Esophagus muscularis mucosa (tissue), 4 donors: ENCODE measurements around the gene CCDC195. TPM values are rescaled to one million over a fixed set of nuclear protein-coding genes. Genes with fewer than 3 reads are reported as not detected.

Experiments used
- DNase-seq: peaks from one replicate; pipeline ENCODE4 v3.0.0-alpha.2; 2017; ENCODE audit errors: extremely low spot score
- H3K27ac ChIP-seq, 4 donors: fragments of 200-600 bp; sonication (generic); replicated peaks in 1 of 4; 1 replicate in 3 of 4; 2 replicates in 1 of 4; pipeline ENCODE4 v1.5.1; 2016 to 2019; ENCODE audit warnings: mild to moderate bottlenecking in 1 of 4
- H3K27me3 ChIP-seq, 4 donors: fragments of 200-600 bp; sonication (generic); one replicate each; pipeline versions ENCODE4 v1.5.1 to v1.6.0; 2016 to 2019
- H3K36me3 ChIP-seq, 4 donors: fragments of 200-600 bp; sonication (generic); one replicate each; pipeline ENCODE4 v1.5.1; 2016 to 2019
- H3K4me1 ChIP-seq, 4 donors: fragments of 200-600 bp; sonication (generic); one replicate each; pipeline ENCODE4 v1.5.1; 2016 to 2019
- H3K4me3 ChIP-seq, 4 donors: fragments of 200-600 bp; sonication (generic); 1 replicate in 2 of 4; 2 replicates in 2 of 4; pipeline ENCODE4 v1.5.1; 2016 to 2019; ENCODE audit warnings: mild to moderate bottlenecking in 4 of 4, moderate library complexity in 1 of 4
- H3K9me3 ChIP-seq, 4 donors: fragments of 200-600 bp; sonication (generic); 1 replicate in 3 of 4; 2 replicates in 1 of 4; pipeline ENCODE4 v1.5.1; 2016 to 2019
- EP300 ChIP-seq: sonication (generic); formaldehyde crosslinking; IDR thresholded peaks from one replicate; pipeline ENCODE4 v1.6.1; 2017; ENCODE audit warnings: antibody characterized with exemption
- POLR2A ChIP-seq: fragments of 450-650 bp; IDR thresholded peaks from one replicate; pipeline ENCODE4 v1.6.1; 2017; ENCODE audit warnings: antibody characterized with exemption, moderate library complexity, mild to moderate bottlenecking, low read depth
- POLR2AphosphoS5 ChIP-seq, 2 donors: sonication (generic); formaldehyde crosslinking; IDR thresholded peaks; one replicate each; pipeline ENCODE4 v1.6.1; 2017; ENCODE audit warnings: antibody characterized with exemption in 2 of 2
- WGBS: methylation state at CpG from one replicate; pipeline ENCODE4 v1.1.5; 2018; 5-methylcytosine and 5-hydroxymethylcytosine counted together
- intact Hi-C: fragments of 100-400 bp; cut with DNase I; formaldehyde crosslinking; loops from one replicate; pipeline ENCODE4 v1.15.1; 2023
- total RNA-seq, 4 donors: library from RNA; depleted of rRNA; stranded (reverse); fragments of >200 nt; gene quantifications; one replicate each; pipeline versions ENCODE4 v1.1.0 to v1.2.1, GENCODE V29; 2016
- TF ChIP-seq, protein P1 (sequence below), 3 experiments: fragments of 200-600 bp in 2 of 3; fragments of 450-650 bp in 1 of 3; sonication (generic) in 2 of 3; IDR thresholded peaks; one replicate each; pipeline ENCODE4 v1.5.1; 2017 to 2019; ENCODE audit warnings: antibody characterized with exemption in 3 of 3, mild to moderate bottlenecking in 2 of 3, moderate library complexity in 1 of 3

The CCDC195 gene
- total RNA-seq, 4 donors from 2014 or later: not detected

DNA sequence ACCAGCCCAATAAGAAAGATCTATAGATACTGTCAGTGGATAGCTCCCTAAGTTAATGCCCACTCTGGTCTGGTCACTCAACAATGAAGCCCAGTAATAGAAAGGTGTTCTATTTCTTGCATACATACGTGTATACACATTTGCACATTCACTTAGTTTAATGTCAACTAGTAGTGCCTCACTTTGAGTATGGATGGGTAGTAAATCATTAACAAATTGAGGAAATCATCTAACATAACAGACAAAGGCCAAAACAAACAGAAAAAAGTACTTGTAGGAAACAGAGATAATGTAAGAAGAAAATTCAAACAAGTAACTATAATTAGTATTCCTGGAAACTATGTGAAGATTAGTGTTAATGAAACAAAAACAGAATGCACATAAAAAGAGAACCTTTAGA, 13.3 kb upstream of the CCDC195 start:
- H3K9me3 ChIP-seq: peaks cover 0 to 15% (median 7%) of the 10 kb centered on the region in 4 donors
- no peaks in the 10 kb centered on the region for H3K36me3 ChIP-seq
- TF ChIP-seq POLR2A (no peak), EP300 (no peak), POLR2AphosphoS5 (IDR thresholded peaks at IDR 0.05) (no peak)
- TF ChIP-seq, protein P1, sequence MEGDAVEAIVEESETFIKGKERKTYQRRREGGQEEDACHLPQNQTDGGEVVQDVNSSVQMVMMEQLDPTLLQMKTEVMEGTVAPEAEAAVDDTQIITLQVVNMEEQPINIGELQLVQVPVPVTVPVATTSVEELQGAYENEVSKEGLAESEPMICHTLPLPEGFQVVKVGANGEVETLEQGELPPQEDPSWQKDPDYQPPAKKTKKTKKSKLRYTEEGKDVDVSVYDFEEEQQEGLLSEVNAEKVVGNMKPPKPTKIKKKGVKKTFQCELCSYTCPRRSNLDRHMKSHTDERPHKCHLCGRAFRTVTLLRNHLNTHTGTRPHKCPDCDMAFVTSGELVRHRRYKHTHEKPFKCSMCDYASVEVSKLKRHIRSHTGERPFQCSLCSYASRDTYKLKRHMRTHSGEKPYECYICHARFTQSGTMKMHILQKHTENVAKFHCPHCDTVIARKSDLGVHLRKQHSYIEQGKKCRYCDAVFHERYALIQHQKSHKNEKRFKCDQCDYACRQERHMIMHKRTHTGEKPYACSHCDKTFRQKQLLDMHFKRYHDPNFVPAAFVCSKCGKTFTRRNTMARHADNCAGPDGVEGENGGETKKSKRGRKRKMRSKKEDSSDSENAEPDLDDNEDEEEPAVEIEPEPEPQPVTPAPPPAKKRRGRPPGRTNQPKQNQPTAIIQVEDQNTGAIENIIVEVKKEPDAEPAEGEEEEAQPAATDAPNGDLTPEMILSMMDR (IDR thresholded peaks at IDR 0.05): no peak
- no peaks in the 10 kb centered on the region for H3K4me1 ChIP-seq
- no peaks in the 10 kb centered on the region for H3K27me3 ChIP-seq
- 95% methylated on average over 1 of the region's 1 CpG for WGBS
- DNase-seq: no peak
- H3K4me3 ChIP-seq: no peak overlapping the region
- intact Hi-C loops: no loop called here
- H3K27ac ChIP-seq: no peak overlapping the region

DNA sequence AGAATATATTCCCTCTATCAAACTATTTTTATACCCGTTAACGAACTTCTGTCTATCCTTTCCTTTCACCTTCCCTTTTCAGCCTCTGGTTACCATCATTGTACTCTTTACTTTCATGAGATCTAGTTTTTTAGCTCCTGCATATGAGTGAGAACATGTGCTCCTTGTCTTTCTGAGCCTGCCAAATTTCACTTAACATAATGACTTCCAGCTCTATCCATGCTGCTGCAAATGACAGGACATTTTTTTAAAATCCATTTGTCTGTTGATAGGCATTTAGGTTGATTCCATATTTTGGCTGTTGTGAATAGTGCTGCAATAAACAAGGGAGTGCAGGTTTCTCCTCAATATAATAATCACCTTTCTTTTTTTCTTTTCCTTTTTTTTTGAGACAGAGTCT, 8.2 kb upstream of the CCDC195 start:
- intact Hi-C loops: no loop called here
- Histone ChIP-seq H3K27ac (no peak overlapping the region), H3K27me3 (no peaks in the 10 kb centered on the region), H3K36me3 (no peaks in the 10 kb centered on the region), H3K4me1 (no peaks in the 10 kb centered on the region), H3K9me3 (peaks cover 0 to 15% (median 7%) of the 10 kb centered on the region in 4 donors), H3K4me3 (no peak overlapping the region)
- no peak for TF ChIP-seq POLR2AphosphoS5 (IDR thresholded peaks at IDR 0.05)
- TF ChIP-seq EP300: no peak
- TF ChIP-seq POLR2A: no peak
- TF ChIP-seq, protein P1 (IDR thresholded peaks at IDR 0.05): no peak
- DNase-seq: no peak
- 81% methylated on average over 2 of the region's 2 CpGs for WGBS

DNA sequence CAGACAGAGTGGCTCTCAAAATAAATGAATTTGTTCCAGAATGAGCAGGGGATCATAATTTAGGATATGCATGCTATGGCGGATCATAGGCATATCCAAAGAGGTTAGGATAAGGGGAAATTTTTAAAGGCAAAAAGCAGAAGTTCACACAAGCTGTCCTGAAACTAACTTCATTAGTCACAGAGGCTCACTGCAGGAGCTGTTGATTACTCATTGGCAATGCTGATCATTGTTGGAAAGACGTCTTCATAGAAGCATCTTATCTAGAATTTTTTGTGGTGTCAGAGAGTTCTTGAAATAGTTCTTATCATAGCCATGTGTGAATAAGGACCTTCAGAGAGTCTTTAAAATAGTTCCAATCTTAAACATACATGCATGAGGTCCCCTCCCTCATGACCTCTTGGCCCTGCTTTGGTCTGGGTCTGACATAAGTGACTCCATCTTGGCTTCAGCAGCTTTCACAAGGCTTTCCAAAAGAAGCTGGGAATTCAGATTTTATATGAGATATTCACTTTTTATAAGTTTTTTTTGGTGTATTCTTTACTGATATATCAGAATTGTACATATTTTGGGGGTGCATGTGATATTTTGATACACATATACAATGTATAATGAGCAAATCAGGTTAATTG, 7.5 kb upstream of the CCDC195 start:
- Histone ChIP-seq H3K27me3 (no peaks in the 10 kb centered on the region), H3K4me1 (no peaks in the 10 kb centered on the region), H3K27ac (no peak overlapping the region), H3K4me3 (no peak overlapping the region), H3K9me3 (peaks cover 0 to 11% (median 4%) of the 10 kb centered on the region in 4 donors), H3K36me3 (no peaks in the 10 kb centered on the region)
- TF ChIP-seq, protein P1 (IDR thresholded peaks at IDR 0.05): no peak
- TF ChIP-seq POLR2A: no peak
- TF ChIP-seq EP300: no peak
- 73% methylated on average over 2 of the region's 2 CpGs for WGBS
- DNase-seq: no peak
- intact Hi-C loops: no loop called here

DNA sequence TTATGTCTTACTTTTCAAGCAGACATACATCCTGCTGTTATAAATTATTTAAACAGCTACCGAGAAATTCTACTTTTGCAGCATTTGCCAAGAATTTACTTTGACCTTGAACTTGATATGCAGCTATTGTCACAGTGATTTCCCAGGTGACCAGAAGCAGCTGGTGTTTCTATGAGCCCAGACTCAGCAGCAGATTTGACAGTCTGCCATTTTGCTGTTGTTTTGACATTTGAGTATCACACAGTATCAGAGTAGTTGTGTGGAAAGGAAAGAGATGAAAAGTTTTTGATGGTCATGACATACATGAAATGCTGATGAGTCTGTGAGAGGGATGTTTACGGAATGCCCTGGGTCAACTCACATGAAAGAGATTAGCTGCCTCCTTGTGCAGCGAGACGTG, 6.6 kb upstream of the CCDC195 start:
- Histone ChIP-seq H3K4me3 (no peak overlapping the region), H3K27me3 (no peaks in the 10 kb centered on the region), H3K27ac (no peak overlapping the region), H3K4me1 (no peaks in the 10 kb centered on the region), H3K36me3 (no peaks in the 10 kb centered on the region), H3K9me3 (peaks cover 0 to 5% (median 0%) of the 10 kb centered on the region in 4 donors)
- no peak for DNase-seq
- intact Hi-C loops: no loop called here
- WGBS: 76% methylated on average over 4 of the region's 4 CpGs
- no peak for TF ChIP-seq POLR2A
- TF ChIP-seq EP300: no peak
- TF ChIP-seq POLR2AphosphoS5 (IDR thresholded peaks at IDR 0.05): no peak
- TF ChIP-seq, protein P1 (IDR thresholded peaks at IDR 0.05): no peak

DNA sequence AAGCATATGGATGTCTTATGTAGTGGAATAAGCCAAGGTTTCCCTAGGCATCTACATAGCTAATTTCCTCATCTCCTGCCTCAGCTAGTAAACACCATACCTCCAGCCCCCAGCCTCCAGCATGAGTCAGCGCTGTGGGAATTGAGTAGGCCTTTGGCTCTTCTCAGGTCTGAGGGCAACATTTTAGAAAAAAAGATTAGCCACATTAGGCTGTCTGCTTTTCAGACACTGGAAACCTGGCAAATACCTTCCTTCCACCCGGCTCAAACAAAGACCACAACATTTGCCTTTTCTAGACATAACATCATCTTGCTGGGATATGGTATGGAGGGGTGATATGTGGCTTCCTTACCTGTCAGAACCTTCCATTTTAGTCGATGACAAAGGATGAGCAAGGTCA, 6.1 kb upstream of the CCDC195 start:
- Histone ChIP-seq H3K9me3 (peaks cover 0 to 5% (median 0%) of the 10 kb centered on the region in 4 donors), H3K4me1 (no peaks in the 10 kb centered on the region), H3K27me3 (no peaks in the 10 kb centered on the region), H3K27ac (no peak overlapping the region), H3K36me3 (no peaks in the 10 kb centered on the region), H3K4me3 (no peak overlapping the region)
- DNase-seq: no peak
- intact Hi-C loops: no loop called here
- TF ChIP-seq, protein P1 (IDR thresholded peaks at IDR 0.05): no peak
- TF ChIP-seq POLR2A (no peak), EP300 (no peak), POLR2AphosphoS5 (IDR thresholded peaks at IDR 0.05) (no peak)
- WGBS: 93% methylated on average over 3 of the region's 3 CpGs
